HG03439 (cell line): ENCODE data around the gene EML1.

ENCODE experiments used
- ATAC-seq: cut with Tn5 transposase; IDR thresholded peaks from one replicate; pipeline ENCODE4 v1.9.1; 2021; ENCODE audit warnings: mild to moderate bottlenecking, moderate library complexity; ENCODE audit not compliant: unreplicated experiment

EML1 gene

GRCh38 chr14:99952453-99952852 lies 159.2 kb downstream of the EML1 start:
- ATAC-seq = no peak

- no peak for ATAC-seq
These were observed 162.7 kb downstream of the EML1 start for GRCh38 chr14:99955826-99956455.

- no peak for ATAC-seq
These were observed 165.2 kb downstream of the EML1 start for GRCh38 chr14:99958380-99958779.

GRCh38 chr14:99961826-99962518 lies 168.8 kb downstream of the EML1 start:
- ATAC-seq = no peak

- ATAC-seq = no peak
These were observed 171.8 kb downstream of the EML1 start for GRCh38 chr14:99964979-99965378.

- ATAC-seq = no peak
These were observed 173.0 kb downstream of the EML1 start for GRCh38 chr14:99966037-99966835.

GRCh38 chr14:99966912-99967311 lies 173.7 kb downstream of the EML1 start:
- no peak for ATAC-seq

- ATAC-seq = no peak
These were observed 175.1 kb downstream of the EML1 start for GRCh38 chr14:99968191-99968920.

- no peak for ATAC-seq
These were observed 175.7 kb downstream of the EML1 start for GRCh38 chr14:99968941-99969340.

- no peak for ATAC-seq
These were observed 176.6 kb downstream of the EML1 start for GRCh38 chr14:99969673-99970322.

GRCh38 chr14:99971087-99971940 lies 178.1 kb downstream of the EML1 start:
- peak; percentile 68 for ATAC-seq

GRCh38 chr14:99971941-99972747 lies 178.9 kb downstream of the EML1 start:
- ATAC-seq = peak; percentile 33

GRCh38 chr14:99972748-99973466 lies 179.7 kb downstream of the EML1 start:
- no peak for ATAC-seq

- ATAC-seq = no peak
These were observed 182.0 kb downstream of the EML1 start for GRCh38 chr14:99975190-99975589.

GRCh38 chr14:99976021-99976420 lies 182.8 kb downstream of the EML1 start:
- no peak for ATAC-seq

GRCh38 chr14:99976681-99977080 lies 183.5 kb downstream of the EML1 start:
- ATAC-seq = no peak

- ATAC-seq = no peak
These were observed 187.1 kb downstream of the EML1 start for GRCh38 chr14:99980299-99980698.

- no peak for ATAC-seq
These were observed 188.6 kb downstream of the EML1 start for GRCh38 chr14:99981806-99982205.
